Heart left ventricle (tissue), 13 donors: Measurements from ENCODE around the gene HPGD.

Experiments
- POLR2A ChIP-seq, 2 donors: fragments of 450-650 bp; IDR thresholded peaks; one replicate each; pipeline ENCODE4 v1.6.1; 2017; ENCODE audit warnings: antibody characterized with exemption in 2 of 2, mild to moderate bottlenecking in 2 of 2, moderate library complexity in 2 of 2
- TF ChIP-seq, protein P1 (sequence below), 12 donors: fragments of 200-600 bp; sonication (generic) in 4 of 12; IDR thresholded peaks; one replicate each; pipeline versions ENCODE4 v1.5.0 to v1.8.0; 2018 to 2022; ENCODE audit warnings: antibody characterized with exemption in 12 of 12, mild to moderate bottlenecking in 5 of 12
- donor health status: ischemic (EF 13 %, LVEDD 7.1; RV severe dilation, severe dysfunction).
- donor health status: DM: no; HTN: yes; CAD: no.
- donor health status: DM: no; HTN: no; CAD: no.
- donor health status: ischemic (EF 25% LVEDD 6.9; RV normal size, moderate dysfunction).
- donor health status: ischemic (EF 25% LVEDD 5.7; RV mildly dilated, moderate dysfunction).
- donor health status: ischemic (EF 35%, LVEDD 5.7; RV mildly dilated, moderate dysfunction).
- donor health status: nonischemic (EF 11% LVEDD 7.7; RV severe dilation, severe dysfunction).
- donor health status: DM: yes; HTN: yes; CAD: no.
- donor health status: PGD.
- donor health status: ischemic (EF 29% LVEDD 5.4; RV normal size, mild dysfunction).
- donor health status: nonischemic (EF 23%, LVEDD 6.1; RV moderate dilation, normal function).

DNA sequence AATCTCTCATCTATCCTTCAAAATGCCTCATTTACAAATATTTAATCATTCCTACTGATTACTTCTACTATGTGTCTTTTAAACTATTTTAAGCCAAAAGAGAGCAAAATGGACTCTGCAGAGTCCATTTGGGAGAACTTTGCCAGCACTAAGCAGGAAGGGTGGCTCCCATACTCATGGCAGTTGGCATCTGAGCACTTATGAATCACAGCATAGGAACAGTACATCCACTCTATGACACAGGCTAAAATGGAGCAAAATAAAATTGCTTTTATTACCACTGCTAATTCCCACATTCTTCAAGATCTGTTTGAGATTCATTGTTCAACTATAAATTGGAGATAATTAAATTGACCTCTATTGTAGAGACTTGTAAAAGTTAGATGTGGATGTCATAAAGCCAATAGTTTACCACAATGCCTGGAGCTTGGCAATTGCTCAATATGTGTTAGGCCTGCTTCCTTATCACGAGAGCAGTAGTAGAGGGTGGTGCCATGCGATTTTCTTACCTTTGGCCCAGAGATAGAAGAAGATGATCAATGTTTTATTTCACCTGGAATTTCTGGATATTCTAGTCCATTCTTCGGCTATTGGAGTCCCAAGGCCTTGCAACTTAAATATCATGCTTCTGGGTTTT is 19.1 kb downstream of the HPGD start:
- TF ChIP-seq, protein P1, sequence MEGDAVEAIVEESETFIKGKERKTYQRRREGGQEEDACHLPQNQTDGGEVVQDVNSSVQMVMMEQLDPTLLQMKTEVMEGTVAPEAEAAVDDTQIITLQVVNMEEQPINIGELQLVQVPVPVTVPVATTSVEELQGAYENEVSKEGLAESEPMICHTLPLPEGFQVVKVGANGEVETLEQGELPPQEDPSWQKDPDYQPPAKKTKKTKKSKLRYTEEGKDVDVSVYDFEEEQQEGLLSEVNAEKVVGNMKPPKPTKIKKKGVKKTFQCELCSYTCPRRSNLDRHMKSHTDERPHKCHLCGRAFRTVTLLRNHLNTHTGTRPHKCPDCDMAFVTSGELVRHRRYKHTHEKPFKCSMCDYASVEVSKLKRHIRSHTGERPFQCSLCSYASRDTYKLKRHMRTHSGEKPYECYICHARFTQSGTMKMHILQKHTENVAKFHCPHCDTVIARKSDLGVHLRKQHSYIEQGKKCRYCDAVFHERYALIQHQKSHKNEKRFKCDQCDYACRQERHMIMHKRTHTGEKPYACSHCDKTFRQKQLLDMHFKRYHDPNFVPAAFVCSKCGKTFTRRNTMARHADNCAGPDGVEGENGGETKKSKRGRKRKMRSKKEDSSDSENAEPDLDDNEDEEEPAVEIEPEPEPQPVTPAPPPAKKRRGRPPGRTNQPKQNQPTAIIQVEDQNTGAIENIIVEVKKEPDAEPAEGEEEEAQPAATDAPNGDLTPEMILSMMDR (IDR thresholded peaks at IDR 0.05): no peak
- no peak for TF ChIP-seq POLR2A (IDR thresholded peaks at IDR 0.05)
